ENCODE measurements around the gene TC2N.

TC2N gene

GRCh38 chr14:91904956-91905645, 37.8 kb upstream of the TC2N start:
- H2BK120ac ChIP-seq (ENCODE audit: low read depth, low read length), result no peak overlapping the region
- H3K23ac ChIP-seq (ENCODE audit: low read length), result no peak overlapping the region
- no CpG with 5 or more reads among the region's 9 CpGs for WGBS (ENCODE audit: extremely low coverage, insufficient coverage, low lambda C conversion rate)
- H2BK15ac ChIP-seq (replicated peaks; ENCODE audit: low read depth), result no peak overlapping the region
- H3K9ac ChIP-seq (ENCODE audit: low read length), result no peak overlapping the region
- H2BK5ac ChIP-seq (ENCODE audit: low read length), result no peak overlapping the region
- H3K79me2 ChIP-seq (ENCODE audit: control insufficient read depth, insufficient read depth, low read length), result no peaks in the 10 kb centered on the region
- H4K5ac ChIP-seq (ENCODE audit: low read length), result no peak overlapping the region
- no peak overlapping the region for H3K4ac ChIP-seq (ENCODE audit: low read depth, low read length)
- H3K18ac ChIP-seq (ENCODE audit: low read length), result no peak overlapping the region
- H3K36me3 ChIP-seq (ENCODE audit: control insufficient read depth, insufficient read depth, low read length), result no peaks in the 10 kb centered on the region
- no peak overlapping the region for H3K56ac ChIP-seq (ENCODE audit: low read length)
- no peaks in the 10 kb centered on the region for H3K4me1 ChIP-seq (ENCODE audit: control insufficient read depth, low read depth, low read length)
- DNase-seq, result no peak
- no peaks in the 10 kb centered on the region for H3K79me1 ChIP-seq (ENCODE audit: low read length)
- no peaks in the 10 kb centered on the region for H3K27me3 ChIP-seq (ENCODE audit: insufficient read depth, low read length, poor library complexity)
- no peak overlapping the region for H3K27ac ChIP-seq (ENCODE audit: low read depth, low read length)
- H2AK5ac ChIP-seq (ENCODE audit: low read length), result no peak overlapping the region
- no peak overlapping the region for H3K4me2 ChIP-seq (ENCODE audit: low read length)
- no peak overlapping the region for H3K4me3 ChIP-seq (ENCODE audit: low read length)
- H4K8ac ChIP-seq (ENCODE audit: low read depth, low read length), result no peak overlapping the region

- H2AK5ac ChIP-seq (ENCODE audit: low read length), result no peak overlapping the region
- no peaks in the 10 kb centered on the region for H3K79me2 ChIP-seq (ENCODE audit: control insufficient read depth, insufficient read depth, low read length)
- H3K56ac ChIP-seq (ENCODE audit: low read length), result no peak overlapping the region
- no peaks in the 10 kb centered on the region for H3K79me1 ChIP-seq (ENCODE audit: low read length)
- no peak overlapping the region for H4K8ac ChIP-seq (ENCODE audit: low read depth, low read length)
- no peak overlapping the region for H3K9ac ChIP-seq (ENCODE audit: low read length)
- H2BK15ac ChIP-seq (replicated peaks; ENCODE audit: low read depth), result no peak overlapping the region
- H3K27me3 ChIP-seq (ENCODE audit: insufficient read depth, low read length, poor library complexity), result no peaks in the 10 kb centered on the region
- WGBS (ENCODE audit: extremely low coverage, insufficient coverage, low lambda C conversion rate), result no CpG with 5 or more reads among the region's 8 CpGs
- H3K4me3 ChIP-seq (ENCODE audit: low read length), result no peak overlapping the region
- no peak overlapping the region for H2BK120ac ChIP-seq (ENCODE audit: low read depth, low read length)
- H3K18ac ChIP-seq (ENCODE audit: low read length), result no peak overlapping the region
- no peak overlapping the region for H3K27ac ChIP-seq (ENCODE audit: low read depth, low read length)
- DNase-seq, result no peak
- no peak overlapping the region for H4K5ac ChIP-seq (ENCODE audit: low read length)
- no peaks in the 10 kb centered on the region for H3K36me3 ChIP-seq (ENCODE audit: control insufficient read depth, insufficient read depth, low read length)
- H2BK5ac ChIP-seq (ENCODE audit: low read length), result no peak overlapping the region
- H3K4ac ChIP-seq (ENCODE audit: low read depth, low read length), result no peak overlapping the region
- no peak overlapping the region for H3K4me2 ChIP-seq (ENCODE audit: low read length)
- H3K4me1 ChIP-seq (ENCODE audit: control insufficient read depth, low read depth, low read length), result no peaks in the 10 kb centered on the region
- no peak overlapping the region for H3K23ac ChIP-seq (ENCODE audit: low read length)
Observed at GRCh38 chr14:91904483-91904882, 37.1 kb upstream of the TC2N start.

- Histone ChIP-seq H2BK5ac (ENCODE audit: low read length) (no peak overlapping the region), H3K18ac (ENCODE audit: low read length) (no peak overlapping the region), H3K27ac (ENCODE audit: low read depth, low read length) (no peak overlapping the region), H3K56ac (ENCODE audit: low read length) (no peak overlapping the region), H3K4ac (ENCODE audit: low read depth, low read length) (no peak overlapping the region), H4K8ac (ENCODE audit: low read depth, low read length) (no peak overlapping the region), H3K79me1 (ENCODE audit: low read length) (no peaks in the 10 kb centered on the region), H4K5ac (ENCODE audit: low read length) (no peak overlapping the region), H2AK5ac (ENCODE audit: low read length) (no peak overlapping the region), H3K27me3 (ENCODE audit: insufficient read depth, low read length, poor library complexity) (no peaks in the 10 kb centered on the region), H2BK15ac (replicated peaks; ENCODE audit: low read depth) (no peak overlapping the region), H3K4me2 (ENCODE audit: low read length) (no peak overlapping the region), H3K4me1 (ENCODE audit: control insufficient read depth, low read depth, low read length) (no peaks in the 10 kb centered on the region), H3K23ac (ENCODE audit: low read length) (no peak overlapping the region), H3K79me2 (ENCODE audit: control insufficient read depth, insufficient read depth, low read length) (no peaks in the 10 kb centered on the region), H3K9ac (ENCODE audit: low read length) (no peak overlapping the region), H2BK120ac (ENCODE audit: low read depth, low read length) (no peak overlapping the region), H3K36me3 (ENCODE audit: control insufficient read depth, insufficient read depth, low read length) (no peaks in the 10 kb centered on the region), H3K4me3 (ENCODE audit: low read length) (no peak overlapping the region)
- DNase-seq, result no peak
- WGBS (ENCODE audit: extremely low coverage, insufficient coverage, low lambda C conversion rate), result no CpG with 5 or more reads among the region's 2 CpGs
Observed at GRCh38 chr14:91903070-91903469, 35.7 kb upstream of the TC2N start.

DNA sequence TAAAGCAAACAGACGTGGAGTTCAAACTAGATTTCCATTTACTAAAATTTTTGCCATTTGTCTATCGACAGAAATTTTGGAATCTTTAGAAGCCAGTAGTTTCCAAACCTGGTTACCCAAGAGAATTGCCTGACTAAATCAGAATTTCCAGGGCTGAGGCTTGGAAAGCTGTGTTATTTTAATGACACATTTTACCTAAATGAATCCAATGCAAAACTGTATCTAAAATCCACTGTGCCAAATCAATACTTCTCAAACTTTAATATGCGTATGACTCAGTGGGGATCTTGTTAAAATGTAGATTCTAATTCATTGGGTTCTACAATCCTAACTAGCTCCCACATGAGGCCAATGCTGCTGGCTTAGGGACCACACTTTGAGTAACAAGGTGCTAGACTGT, 35.0 kb upstream of the TC2N start:
- DNase-seq, result no peak
- Histone ChIP-seq H3K18ac (ENCODE audit: low read length) (no peak overlapping the region), H3K4me2 (ENCODE audit: low read length) (no peak overlapping the region), H3K56ac (ENCODE audit: low read length) (no peak overlapping the region), H3K4ac (ENCODE audit: low read depth, low read length) (no peak overlapping the region), H4K5ac (ENCODE audit: low read length) (no peak overlapping the region), H2BK120ac (ENCODE audit: low read depth, low read length) (no peak overlapping the region), H3K9ac (ENCODE audit: low read length) (no peak overlapping the region), H3K79me1 (ENCODE audit: low read length) (no peaks in the 10 kb centered on the region), H2BK15ac (replicated peaks; ENCODE audit: low read depth) (no peak overlapping the region), H3K23ac (ENCODE audit: low read length) (no peak overlapping the region), H2AK5ac (ENCODE audit: low read length) (no peak overlapping the region), H3K4me1 (ENCODE audit: control insufficient read depth, low read depth, low read length) (peaks cover 2% of the 10 kb centered on the region), H3K27ac (ENCODE audit: low read depth, low read length) (no peak overlapping the region), H3K4me3 (ENCODE audit: low read length) (no peak overlapping the region), H3K79me2 (ENCODE audit: control insufficient read depth, insufficient read depth, low read length) (no peaks in the 10 kb centered on the region), H4K8ac (ENCODE audit: low read depth, low read length) (no peak overlapping the region), H3K27me3 (ENCODE audit: insufficient read depth, low read length, poor library complexity) (no peaks in the 10 kb centered on the region), H2BK5ac (ENCODE audit: low read length) (no peak overlapping the region), H3K36me3 (ENCODE audit: control insufficient read depth, insufficient read depth, low read length) (no peaks in the 10 kb centered on the region)
- no CpG with 5 or more reads among the region's 3 CpGs for WGBS (ENCODE audit: extremely low coverage, insufficient coverage, low lambda C conversion rate)

- no peak overlapping the region for H4K8ac ChIP-seq (ENCODE audit: low read depth, low read length)
- H3K4me2 ChIP-seq (ENCODE audit: low read length), result no peak overlapping the region
- peaks cover 4% of the 10 kb centered on the region for H3K4me1 ChIP-seq (ENCODE audit: control insufficient read depth, low read depth, low read length)
- H3K79me2 ChIP-seq (ENCODE audit: control insufficient read depth, insufficient read depth, low read length), result no peaks in the 10 kb centered on the region
- H4K5ac ChIP-seq (ENCODE audit: low read length), result no peak overlapping the region
- WGBS (ENCODE audit: extremely low coverage, insufficient coverage, low lambda C conversion rate), result no CpG with 5 or more reads among the region's 9 CpGs
- no peak overlapping the region for H3K56ac ChIP-seq (ENCODE audit: low read length)
- no peak overlapping the region for H2AK5ac ChIP-seq (ENCODE audit: low read length)
- H3K79me1 ChIP-seq (ENCODE audit: low read length), result no peaks in the 10 kb centered on the region
- no peak overlapping the region for H2BK120ac ChIP-seq (ENCODE audit: low read depth, low read length)
- H3K23ac ChIP-seq (ENCODE audit: low read length), result no peak overlapping the region
- no peaks in the 10 kb centered on the region for H3K27me3 ChIP-seq (ENCODE audit: insufficient read depth, low read length, poor library complexity)
- H2BK5ac ChIP-seq (ENCODE audit: low read length), result no peak overlapping the region
- no peak overlapping the region for H2BK15ac ChIP-seq (replicated peaks; ENCODE audit: low read depth)
- H3K27ac ChIP-seq (ENCODE audit: low read depth, low read length), result no peak overlapping the region
- no peak overlapping the region for H3K4me3 ChIP-seq (ENCODE audit: low read length)
- no peak overlapping the region for H3K4ac ChIP-seq (ENCODE audit: low read depth, low read length)
- H3K36me3 ChIP-seq (ENCODE audit: control insufficient read depth, insufficient read depth, low read length), result no peaks in the 10 kb centered on the region
- DNase-seq, result no peak
- no peak overlapping the region for H3K9ac ChIP-seq (ENCODE audit: low read length)
- no peak overlapping the region for H3K18ac ChIP-seq (ENCODE audit: low read length)
Observed at GRCh38 chr14:91901449-91902226, 34.3 kb upstream of the TC2N start.
